ENCODE results near the gene TMEM198. TPM values are rescaled to one million over a fixed set of nuclear protein-coding genes. Genes with fewer than 3 reads are reported as not detected.

Gene TMEM198
- total and polyA plus RNA-seq, 2 donors (not counting 1 experiment from before 2014, with no cell fraction given) = 0.39 to 1.1 TPM

- Histone ChIP-seq H3K79me2 (ENCODE audit: control insufficient read depth, insufficient read depth, low read length) (no peaks in the 10 kb centered on the region), H4K20me1 (ENCODE audit: control insufficient read depth, insufficient read depth, low read length, poor library complexity, severe bottlenecking) (no peaks in the 10 kb centered on the region), H3K9ac (ENCODE audit: low read length) (no peak overlapping the region), H3K27me3 (replicated peaks in 1 of 4; ENCODE audit: control extremely low read depth in 1 of 4, control insufficient read depth in 3 of 4, insufficient read depth in 4 of 4, low read length in 3 of 4) (peaks cover 0 to 89% (median 28%) of the 10 kb centered on the region in 4 experiments), H3K27ac (ENCODE audit: low read length in 2 of 2) (no peak overlapping the region), H3K36me3 (replicated peaks in 1 of 2; ENCODE audit: control extremely low read depth in 1 of 2, control insufficient read depth in 1 of 2, extremely low read depth in 1 of 2, insufficient read depth in 2 of 2, low read length in 1 of 2) (no peaks in the 10 kb centered on the region), H3K4me3 (ENCODE audit: control extremely low read depth in 1 of 5, extremely low read depth in 1 of 5, insufficient read depth in 1 of 5, low read depth in 2 of 5, low read length in 4 of 5) (no peak overlapping the region), H2AFZ (ENCODE audit: insufficient read depth, low read depth, low read length, poor library complexity, severe bottlenecking) (no peak overlapping the region), H3K4me1 (ENCODE audit: control insufficient read depth in 2 of 2, insufficient read depth in 2 of 2, low read length in 2 of 2) (peaks cover 21 to 31% of the 10 kb centered on the region in 2 donors), H3K9me3 (ENCODE audit: control extremely low read depth in 1 of 3, control insufficient read depth in 2 of 3, insufficient read depth in 1 of 3, low read length in 2 of 3) (peaks cover 0 to 38% (median 0%) of the 10 kb centered on the region in 3 donors), H3K4me2 (replicated peaks; ENCODE audit: low read depth, low read length, poor library complexity, severe bottlenecking) (no peak overlapping the region)
- H3K9me3 Mint-ChIP-seq (ENCODE audit: insufficient read depth) = no peaks in the 10 kb centered on the region
- WGBS (ENCODE audit: insufficient coverage) = 88% methylated on average over 7 of the region's 9 CpGs
- ChIA-PET POLR2A (no interaction called here), CTCF (interaction anchor here (1.0 kb wide), 1 partner anchor 7 kb away, joined by 3 read pairs; no protein-coding TSS in a partner anchor)
- peaks cover 65% of the 10 kb centered on the region for H3K27me3 Mint-ChIP-seq
- no peak overlapping the region for H3K27ac Mint-ChIP-seq
- intact Hi-C loops (cut with micrococcal nuclease) = no loop called here
- no peak for TF ChIP-seq EZH2 (IDR thresholded peaks at IDR 0.05; ENCODE audit: borderline replicate concordance, insufficient read depth, low read depth, low read length, poor library complexity, severe bottlenecking)
- TF ChIP-seq, protein P1, sequence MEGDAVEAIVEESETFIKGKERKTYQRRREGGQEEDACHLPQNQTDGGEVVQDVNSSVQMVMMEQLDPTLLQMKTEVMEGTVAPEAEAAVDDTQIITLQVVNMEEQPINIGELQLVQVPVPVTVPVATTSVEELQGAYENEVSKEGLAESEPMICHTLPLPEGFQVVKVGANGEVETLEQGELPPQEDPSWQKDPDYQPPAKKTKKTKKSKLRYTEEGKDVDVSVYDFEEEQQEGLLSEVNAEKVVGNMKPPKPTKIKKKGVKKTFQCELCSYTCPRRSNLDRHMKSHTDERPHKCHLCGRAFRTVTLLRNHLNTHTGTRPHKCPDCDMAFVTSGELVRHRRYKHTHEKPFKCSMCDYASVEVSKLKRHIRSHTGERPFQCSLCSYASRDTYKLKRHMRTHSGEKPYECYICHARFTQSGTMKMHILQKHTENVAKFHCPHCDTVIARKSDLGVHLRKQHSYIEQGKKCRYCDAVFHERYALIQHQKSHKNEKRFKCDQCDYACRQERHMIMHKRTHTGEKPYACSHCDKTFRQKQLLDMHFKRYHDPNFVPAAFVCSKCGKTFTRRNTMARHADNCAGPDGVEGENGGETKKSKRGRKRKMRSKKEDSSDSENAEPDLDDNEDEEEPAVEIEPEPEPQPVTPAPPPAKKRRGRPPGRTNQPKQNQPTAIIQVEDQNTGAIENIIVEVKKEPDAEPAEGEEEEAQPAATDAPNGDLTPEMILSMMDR (IDR thresholded peaks at IDR 0.05) = no peak
- DNase-seq = no peak
- no peak overlapping the region for H3K4me3 Mint-ChIP-seq
- no peak for ATAC-seq (ENCODE audit: low read depth)
- peaks cover 16% of the 10 kb centered on the region for H3K4me1 Mint-ChIP-seq
These were observed 5.8 kb downstream of the TMEM198 start for GRCh38 chr2:219549619-219550018.

All from B cell (primary cell).